ENCODE measurements around the gene NARF. TPM values are rescaled to one million over a fixed set of nuclear protein-coding genes. Genes with fewer than 3 reads are reported as not detected.
A peak's percentile ranks its signal among the peaks of the same experiment; 100 is the strongest.

NARF gene
- total and polyA plus RNA-seq, 2 of the 8 experiments (the other 6 are each of a cell fraction or from before 2014, with no cell fraction given) = 97.4 to 131 TPM

- H2BK5ac ChIP-seq (ENCODE audit: low read depth, low read length) = no peak overlapping the region
- TF ChIP-seq SIX5 (IDR thresholded peaks at IDR 0.05; ENCODE audit: low read depth, low read length) (no peak), JUND (IDR thresholded peaks at IDR 0.05; ENCODE audit: low read length) (no peak), HDAC6 (IDR thresholded peaks at IDR 0.05; ENCODE audit: low read depth, low read length) (no peak), JUN (IDR thresholded peaks at IDR 0.05; ENCODE audit: low read depth, low read length) (no peak), BCL11A (IDR thresholded peaks at IDR 0.05; ENCODE audit: low read depth in 2 of 2, low read length in 2 of 2) (no peak), EGR1 (IDR thresholded peaks at IDR 0.05; ENCODE audit: borderline replicate concordance, low read depth, low read length) (no peak)
- POLR2A ChIA-PET (ENCODE audit: partially characterized antibody) = interaction anchor here (0.6 to 1.6 kb wide), 2 partner anchors 17 to 404 kb away, joined by 3 to 4 read pairs; no protein-coding TSS in a partner anchor
- no peak overlapping the region for H2BK120ac ChIP-seq (replicated peaks; ENCODE audit: low read depth, low read length)
- H4K91ac ChIP-seq (replicated peaks; ENCODE audit: insufficient read length, low read length) = no peak overlapping the region
- H2BK12ac ChIP-seq (ENCODE audit: low read depth, low read length) = no peak overlapping the region
- H3K79me2 ChIP-seq (ENCODE audit: control insufficient read depth in 1 of 2, insufficient read depth in 2 of 2, low read length in 2 of 2) = peaks cover 0 to 6% of the 10 kb centered on the region in 2 experiments; a peak in 1 of 4 replicates
- peaks cover 4% of the 10 kb centered on the region; the same call in 1 of the 2 replicates for H3K23me2 ChIP-seq (ENCODE audit: low read depth, low read length)
- no peak overlapping the region; a peak in 2 of 7 replicates for H3K9ac ChIP-seq (replicated peaks in 1 of 4; ENCODE audit: extremely low read depth in 1 of 4, low read depth in 3 of 4, low read length in 3 of 4)
- H3K56ac ChIP-seq (replicated peaks; ENCODE audit: insufficient read length, low read depth, low read length) = no peak overlapping the region
- peaks cover 0 to 17% (median 9%) of the 10 kb centered on the region in 4 experiments; a peak in 6 of 7 replicates for H3K4me1 ChIP-seq (replicated peaks in 1 of 4; ENCODE audit: control insufficient read depth in 3 of 4, insufficient read depth in 4 of 4, low read length in 3 of 4)
- H3K18ac ChIP-seq (ENCODE audit: extremely low read depth, low read length) = no peak overlapping the region
- H3K4me2 ChIP-seq (ENCODE audit: insufficient read depth in 1 of 2, low read depth in 2 of 2, low read length in 2 of 2) = no peak overlapping the region
- no peak overlapping the region for H2AFZ ChIP-seq (ENCODE audit: low read length)
- no peak for FAIRE-seq
- no peak overlapping the region for H3K27ac ChIP-seq (ENCODE audit: low read depth, low read length)
- CTCF ChIA-PET (ENCODE audit: partially characterized antibody) = interaction anchor here (1.0 to 2.8 kb wide), 2 partner anchors 21 to 48 kb away, joined by 3 to 11 read pairs; no protein-coding TSS in a partner anchor
- peak overlapping the region; percentile 57; the same call in 1 of the 2 replicates for H4K8ac ChIP-seq (ENCODE audit: extremely low read depth, insufficient read depth, low read length)
- H3K23ac ChIP-seq (ENCODE audit: insufficient read length) = no peak overlapping the region
- H3K9me3 ChIP-seq (ENCODE audit: insufficient read depth in 2 of 2, low read depth in 1 of 2, low read length in 1 of 2) = no peaks in the 10 kb centered on the region
- no peaks in the 10 kb centered on the region for H3K27me3 ChIP-seq (replicated peaks in 1 of 4; ENCODE audit: control insufficient read depth in 3 of 4, extremely low read depth in 1 of 4, insufficient read depth in 3 of 4, low read length in 3 of 4)
- no peak overlapping the region for H2AK5ac ChIP-seq (ENCODE audit: low read depth, low read length)
- H2BK20ac ChIP-seq (ENCODE audit: low read length) = no peak overlapping the region
- H3K14ac ChIP-seq (ENCODE audit: insufficient read length) = no peak overlapping the region
- H3K4ac ChIP-seq (replicated peaks; ENCODE audit: insufficient read length, low read depth, low read length) = no peak overlapping the region
- no peak overlapping the region for H2BK15ac ChIP-seq (ENCODE audit: low read length)
- peaks cover 4 to 17% (median 12%) of the 10 kb centered on the region in 4 experiments; a peak in 4 of 8 replicates for H3K36me3 ChIP-seq (ENCODE audit: control insufficient read depth in 2 of 4, insufficient read depth in 4 of 4, low read length in 3 of 4)
- DNase-seq (ENCODE audit: low read depth in 1 of 2, low spot score in 2 of 2) = no peak
- peaks cover 2 to 31% of the 10 kb centered on the region in 2 experiments for H4K20me1 ChIP-seq (replicated peaks in 1 of 2; ENCODE audit: control insufficient read depth in 1 of 2, insufficient read depth in 2 of 2, low read length in 2 of 2)
- H4K5ac ChIP-seq (ENCODE audit: insufficient read length, low read depth, low read length) = no peak overlapping the region
- WGBS, 2 experiments (ENCODE audit: extremely low coverage in 1 of 2, insufficient coverage in 1 of 2, insufficient read length in 1 of 2, insufficient replicate concordance in 2 of 2, low coverage in 1 of 2, low lambda C conversion rate in 2 of 2, missing lambda C conversion rate in 1 of 2) = 90% methylated on average over 9 of the region's 13 CpGs; no CpG with 5 or more reads in 1 of the 2 experiments
- no peaks in the 10 kb centered on the region; the same call in 1 of the 2 replicates for H3K79me1 ChIP-seq (ENCODE audit: low read depth, low read length)
- H3K4me3 ChIP-seq (ENCODE audit: extremely low read depth in 1 of 4, insufficient read depth in 2 of 4, low read depth in 3 of 4, low read length in 4 of 4) = no peak overlapping the region
Measured at GRCh38 chr17:82445542-82445941, 13.0 kb upstream of the NARF start.
